ENCODE results near the gene BCHE.
"Not testable (repeated sequence)": the region's sequence is repeated elsewhere in the genome, so short reads cannot be mapped to it uniquely, and the experiment has no call there.

The BCHE gene

GRCh38 chr3:165816209-165816608 is 21.0 kb downstream of the BCHE start:
- DNase-seq (ENCODE audit: low spot score) = no peak

GRCh38 chr3:165815682-165816081 is 21.5 kb downstream of the BCHE start:
- no peak for DNase-seq (ENCODE audit: low spot score)

- DNase-seq (ENCODE audit: low spot score) = no peak
These were observed 22.8 kb downstream of the BCHE start for GRCh38 chr3:165814380-165814779.

- DNase-seq (ENCODE audit: low spot score) = not testable (repeated sequence)
These were observed 29.3 kb downstream of the BCHE start for GRCh38 chr3:165807937-165808336.

GRCh38 chr3:165805946-165806561 is 31.2 kb downstream of the BCHE start:
- DNase-seq (ENCODE audit: low spot score) = no peak

GRCh38 chr3:165803471-165803870 is 33.8 kb downstream of the BCHE start:
- DNase-seq (ENCODE audit: low spot score) = no peak

GRCh38 chr3:165800970-165801369 is 36.3 kb downstream of the BCHE start:
- no peak for DNase-seq (ENCODE audit: low spot score)

GRCh38 chr3:165799026-165799425 is 38.2 kb downstream of the BCHE start:
- DNase-seq (ENCODE audit: low spot score) = no peak

GRCh38 chr3:165797551-165797950 is 39.7 kb downstream of the BCHE start:
- no peak for DNase-seq (ENCODE audit: low spot score)

- DNase-seq (ENCODE audit: low spot score) = no peak
These were observed 40.5 kb downstream of the BCHE start for GRCh38 chr3:165796701-165797100.

- DNase-seq (ENCODE audit: low spot score) = no peak
These were observed 48.7 kb downstream of the BCHE start for GRCh38 chr3:165788531-165788930.

GRCh38 chr3:165786013-165786412 is 51.2 kb downstream of the BCHE start:
- DNase-seq (ENCODE audit: low spot score) = no peak

- DNase-seq (ENCODE audit: low spot score) = no peak
These were observed 52.9 kb downstream of the BCHE start for GRCh38 chr3:165784337-165784736.

GRCh38 chr3:165783383-165783782 is 53.8 kb downstream of the BCHE start:
- DNase-seq (ENCODE audit: low spot score) = no peak

GRCh38 chr3:165778891-165779290 is 58.3 kb downstream of the BCHE start:
- DNase-seq (ENCODE audit: low spot score) = no peak

GRCh38 chr3:165778456-165778855 is 58.8 kb downstream of the BCHE start:
- DNase-seq (ENCODE audit: low spot score) = no peak

GRCh38 chr3:165775824-165776223 is 61.4 kb downstream of the BCHE start:
- DNase-seq (ENCODE audit: low spot score) = no peak

- DNase-seq (ENCODE audit: low spot score) = no peak
These were observed 66.4 kb downstream of the BCHE start for GRCh38 chr3:165770781-165771180.

- no peak for DNase-seq (ENCODE audit: low spot score)
These were observed 68.5 kb downstream of the BCHE start for GRCh38 chr3:165768680-165769079.

- DNase-seq (ENCODE audit: low spot score) = no peak
These were observed 78.2 kb downstream of the BCHE start for GRCh38 chr3:165759041-165759440.

- no peak for DNase-seq (ENCODE audit: low spot score)
These were observed 81.7 kb downstream of the BCHE start for GRCh38 chr3:165755571-165755970.

GRCh38 chr3:165754219-165755007 is 82.8 kb downstream of the BCHE start:
- DNase-seq (ENCODE audit: low spot score) = no peak

GRCh38 chr3:165753560-165753959 is 83.7 kb downstream of the BCHE start:
- DNase-seq (ENCODE audit: low spot score) = peak; percentile 3

GRCh38 chr3:165751637-165752036 is 85.6 kb downstream of the BCHE start:
- no peak for DNase-seq (ENCODE audit: low spot score)

Data from pons (tissue), 1 donor.